Ovary (tissue), 9 donors: ENCODE results near the gene CACNA1H. TPM values are rescaled to one million over a fixed set of nuclear protein-coding genes. Genes with fewer than 3 reads are reported as not detected.

Experiments used
- DNase-seq, 5 donors: peaks; one replicate each; pipeline ENCODE4 v3.0.0-alpha.2; 2019 to 2020
- H3K27ac ChIP-seq, 2 donors: fragments of 200-600 bp; one replicate each; pipeline versions ENCODE4 v1.5.1 to v1.8.0; 2019 to 2022
- H3K27me3 ChIP-seq: fragments of 200-600 bp; one replicate; pipeline ENCODE4 v1.8.0; 2022
- H3K36me3 ChIP-seq: fragments of 200-600 bp; sonication (generic); one replicate; pipeline ENCODE4 v1.5.1; 2019
- H3K4me1 ChIP-seq: one replicate; pipeline ENCODE4 v1.8.1; 2013; ENCODE audit warnings: mild to moderate bottlenecking, moderate library complexity; ENCODE audit not compliant: insufficient read depth
- H3K4me3 ChIP-seq: fragments of 200-600 bp; sonication (generic); one replicate; pipeline ENCODE4 v1.5.1; 2017
- H3K9me3 ChIP-seq, 2 donors: fragments of 200-600 bp in 1 of 2; sonication (generic) in 1 of 2; one replicate each; pipeline versions ENCODE4 v1.5.1 to v1.8.1; 2013 to 2019; ENCODE audit warnings: mild to moderate bottlenecking in 1 of 2, moderate library complexity in 1 of 2
- CTCF ChIP-seq, 3 donors: fragments of 450-650 bp in 2 of 3; fragments of 200-600 bp in 1 of 3; IDR thresholded peaks; one replicate each; pipeline versions ENCODE4 v1.5.1 to v1.8.0; 2016 to 2022; ENCODE audit warnings: antibody characterized with exemption in 3 of 3, mild to moderate bottlenecking in 1 of 3
- EP300 ChIP-seq: sonication (generic); formaldehyde crosslinking; IDR thresholded peaks from one replicate; pipeline ENCODE4 v1.6.1; 2017; ENCODE audit warnings: antibody characterized with exemption
- POLR2A ChIP-seq: fragments of 450-650 bp; IDR thresholded peaks from one replicate; pipeline ENCODE4 v1.6.1; 2017; ENCODE audit warnings: antibody characterized with exemption, mild to moderate bottlenecking, moderate library complexity
- WGBS, 3 donors: extraction: QIAGEN DNeasy Blood & Tissue Kit in 1 of 3; methylation state at CpG; one replicate each; pipeline versions ENCODE4 v1.1.5 to v1.1.7; 2013 to 2017; 5-methylcytosine and 5-hydroxymethylcytosine counted together
- intact Hi-C, 4 donors: fragments of 100-400 bp; cut with DNase I; formaldehyde crosslinking; loops; one replicate each; pipeline versions ENCODE4 v1.11.0 to v1.15.1; 2022 to 2023
- polyA plus RNA-seq, 2 donors: library from polyadenylated mRNA; stranded (reverse); fragments of 200-250 nt in 1 of 2; fragments of 350-450 nt in 1 of 2; fragmentation: Illumina TruSeq in 1 of 2; extraction: RNeasy Lipid Tissue Mini Kit (QIAGEN cat#74804) in 1 of 2; gene quantifications; one replicate each; pipeline ENCODE4 v1.2.3, GENCODE V29; 2013 to 2014
- total RNA-seq, 7 donors: library from RNA; depleted of rRNA in 2 of 7; stranded (reverse); fragments of >200 nt in 2 of 7; fragmentation: NEBNext Ultra II Directional in 3 of 7; extraction: Animal tissue kit (Norgen Biotek cat#: 25700) in 3 of 7; gene quantifications; one replicate each; pipeline versions ENCODE4 v1.1.0 to v1.2.4, GENCODE V29; 2016 to 2023
- donor health status: DM: no; HTN: no; CAD: no; lungs with moderate emphysema.
- donor health status: DM: no; HTN: no; CAD: no.
- donor health status: Bipolar disorder and iron deficiency.
- donor health status: DM: yes; HTN: yes; CAD: no.
- donor health status: DM: no; HTN: no; CAD: no.
- donor health status: DM: yes; HTN: yes; CAD: no.

Gene CACNA1H
- total and polyA plus RNA-seq, 9 donors, result 7.3 to 217 (median 106) TPM

GRCh38 chr16:1120577-1120941 is 32.3 kb upstream of the CACNA1H start:
- H3K9me3 ChIP-seq, result no peaks in the 10 kb centered on the region
- H3K36me3 ChIP-seq, result no peaks in the 10 kb centered on the region
- TF ChIP-seq EP300, result no peak
- TF ChIP-seq POLR2A, result no peak
- TF ChIP-seq CTCF (IDR thresholded peaks at IDR 0.05), result no peak
- WGBS, 3 donors, result 67 to 74% (median 74%) methylated on average over 20 to 22 of the region's 22 CpGs
- DNase-seq, result no peak
- no peak overlapping the region for H3K27ac ChIP-seq
- no peak overlapping the region for H3K4me3 ChIP-seq
- H3K27me3 ChIP-seq, result no peaks in the 10 kb centered on the region
- intact Hi-C loops, result no loop called here
- H3K4me1 ChIP-seq, result no peaks in the 10 kb centered on the region

GRCh38 chr16:1121009-1121408 is 31.9 kb upstream of the CACNA1H start:
- intact Hi-C loops, result no loop called here
- 73 to 78% (median 77%) methylated on average over 23 of the region's 23 CpGs for WGBS, 3 donors
- Histone ChIP-seq H3K4me3 (no peak overlapping the region), H3K36me3 (no peaks in the 10 kb centered on the region), H3K27me3 (no peaks in the 10 kb centered on the region), H3K9me3 (no peaks in the 10 kb centered on the region), H3K4me1 (no peaks in the 10 kb centered on the region), H3K27ac (no peak overlapping the region)
- no peak for DNase-seq
- TF ChIP-seq POLR2A (no peak), CTCF (IDR thresholded peaks at IDR 0.05) (no peak), EP300 (no peak)

GRCh38 chr16:1121601-1122397 is 31.1 kb upstream of the CACNA1H start:
- H3K27me3 ChIP-seq, result no peaks in the 10 kb centered on the region
- whole genome bisulfite sequencing, 3 donors, result 79 to 88% (median 81%) methylated on average over 28 to 30 of the region's 30 CpGs
- no peaks in the 10 kb centered on the region for H3K9me3 ChIP-seq
- no peak for DNase-seq
- H3K27ac ChIP-seq, result no peak overlapping the region
- no peak for TF ChIP-seq CTCF (IDR thresholded peaks at IDR 0.05)
- TF ChIP-seq POLR2A, result no peak
- no peak for TF ChIP-seq EP300
- intact Hi-C loops, result no loop called here
- no peaks in the 10 kb centered on the region for H3K4me1 ChIP-seq
- no peak overlapping the region for H3K4me3 ChIP-seq
- no peaks in the 10 kb centered on the region for H3K36me3 ChIP-seq

- WGBS, 3 donors, result 81 to 87% (median 83%) methylated on average over 14 of the region's 14 CpGs
- Histone ChIP-seq H3K36me3 (no peaks in the 10 kb centered on the region), H3K4me1 (no peaks in the 10 kb centered on the region), H3K4me3 (no peak overlapping the region), H3K27ac (no peak overlapping the region), H3K27me3 (no peaks in the 10 kb centered on the region), H3K9me3 (no peaks in the 10 kb centered on the region)
- intact Hi-C loops, result no loop called here
- TF ChIP-seq EP300, result no peak
- no peak for TF ChIP-seq CTCF (IDR thresholded peaks at IDR 0.05)
- no peak for TF ChIP-seq POLR2A
- DNase-seq, result no peak
Measured at GRCh38 chr16:1122398-1122765, 30.5 kb upstream of the CACNA1H start.
